Upper lobe of right lung (tissue), 1 donor: ENCODE results near the gene C2CD2. TPM values are rescaled to one million over a fixed set of nuclear protein-coding genes. Genes with fewer than 3 reads are reported as not detected.
"Not testable (repeated sequence)": the region's sequence is repeated elsewhere in the genome, so short reads cannot be mapped to it uniquely, and the experiment has no call there.

Experiments used
- ATAC-seq: fragments of 200-7000 bp; cut with Tn5 transposase; one replicate; pipeline ENCODE4 v1.9.1; 2020; ENCODE audit warnings: mild to moderate bottlenecking, moderate library complexity
- DNase-seq: peaks from one replicate; pipeline ENCODE4 v3.0.0-alpha.2; 2020
- H3K27ac ChIP-seq: fragments of 200-600 bp; one replicate; pipeline ENCODE4 v1.8.0; 2022
- H3K27me3 ChIP-seq: fragments of 200-600 bp; one replicate; pipeline ENCODE4 v1.8.0; 2022; ENCODE audit warnings: mild to moderate bottlenecking
- H3K36me3 ChIP-seq: fragments of 200-600 bp; one replicate; pipeline ENCODE4 v1.8.0; 2022
- H3K4me1 ChIP-seq: fragments of 200-600 bp; one replicate; pipeline ENCODE4 v1.8.0; 2022
- H3K4me3 ChIP-seq: fragments of 200-600 bp; one replicate; pipeline ENCODE4 v1.8.0; 2022; ENCODE audit warnings: mild to moderate bottlenecking
- H3K9me3 ChIP-seq: fragments of 200-600 bp; one replicate; pipeline ENCODE4 v1.8.0; 2022
- CTCF ChIP-seq: fragments of 200-600 bp; IDR thresholded peaks from one replicate; pipeline ENCODE4 v1.8.0; 2022; ENCODE audit warnings: antibody characterized with exemption
- intact Hi-C: fragments of 100-400 bp; cut with DNase I; formaldehyde crosslinking; loops from one replicate; pipeline ENCODE4 v1.11.0; 2022
- total RNA-seq: library from RNA; stranded (reverse); fragmentation: NEBNext Ultra II Directional; extraction: Animal tissue kit (Norgen Biotek cat#: 25700); gene quantifications from one replicate; pipeline ENCODE4 v1.2.1, GENCODE V29; 2021
- donor health status: DM: no; HTN: yes; CAD: no; lungs with severe emphysema.

The C2CD2 gene
- total RNA-seq, 1 donor from 2014 or later, result 26.4 TPM

GRCh38 chr21:41960386-41960785, 6.6 kb upstream of the C2CD2 start:
- ATAC-seq, result no peak
- peaks cover 16% of the 10 kb centered on the region for H3K4me1 ChIP-seq
- TF ChIP-seq CTCF, result no peak
- H3K27me3 ChIP-seq, result no peaks in the 10 kb centered on the region
- intact Hi-C loops, result no loop called here
- H3K27ac ChIP-seq, result no peak overlapping the region
- H3K36me3 ChIP-seq, result no peaks in the 10 kb centered on the region
- no peaks in the 10 kb centered on the region for H3K9me3 ChIP-seq
- no peak for DNase-seq
- H3K4me3 ChIP-seq, result no peak overlapping the region

DNA sequence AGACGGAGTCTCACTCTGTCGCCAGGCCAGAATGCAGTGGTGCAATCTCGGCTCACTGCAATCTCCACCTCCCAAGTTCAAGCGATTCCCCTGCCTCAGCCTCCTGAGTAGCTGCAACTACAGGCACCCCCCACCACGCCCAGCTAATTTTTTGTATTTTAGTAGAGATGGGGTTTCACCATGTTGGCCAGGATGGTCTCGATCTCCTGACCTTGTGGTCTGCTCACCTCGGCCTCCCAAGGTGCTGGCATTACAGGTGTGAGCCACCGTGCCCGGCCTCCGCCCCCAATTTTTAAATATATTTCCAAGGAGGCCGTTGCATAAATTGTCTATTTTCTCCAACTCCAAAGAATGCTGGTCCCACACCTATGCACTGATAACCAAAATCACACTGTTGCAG, 5.9 kb upstream of the C2CD2 start:
- DNase-seq, ATAC-seq, H3K27ac ChIP-seq, H3K4me3 ChIP-seq, H3K36me3 ChIP-seq, H3K27me3 ChIP-seq, H3K9me3 ChIP-seq, intact Hi-C loops: not testable (repeated sequence)
- H3K4me1 ChIP-seq, result peaks cover 16% of the 10 kb centered on the region

DNA sequence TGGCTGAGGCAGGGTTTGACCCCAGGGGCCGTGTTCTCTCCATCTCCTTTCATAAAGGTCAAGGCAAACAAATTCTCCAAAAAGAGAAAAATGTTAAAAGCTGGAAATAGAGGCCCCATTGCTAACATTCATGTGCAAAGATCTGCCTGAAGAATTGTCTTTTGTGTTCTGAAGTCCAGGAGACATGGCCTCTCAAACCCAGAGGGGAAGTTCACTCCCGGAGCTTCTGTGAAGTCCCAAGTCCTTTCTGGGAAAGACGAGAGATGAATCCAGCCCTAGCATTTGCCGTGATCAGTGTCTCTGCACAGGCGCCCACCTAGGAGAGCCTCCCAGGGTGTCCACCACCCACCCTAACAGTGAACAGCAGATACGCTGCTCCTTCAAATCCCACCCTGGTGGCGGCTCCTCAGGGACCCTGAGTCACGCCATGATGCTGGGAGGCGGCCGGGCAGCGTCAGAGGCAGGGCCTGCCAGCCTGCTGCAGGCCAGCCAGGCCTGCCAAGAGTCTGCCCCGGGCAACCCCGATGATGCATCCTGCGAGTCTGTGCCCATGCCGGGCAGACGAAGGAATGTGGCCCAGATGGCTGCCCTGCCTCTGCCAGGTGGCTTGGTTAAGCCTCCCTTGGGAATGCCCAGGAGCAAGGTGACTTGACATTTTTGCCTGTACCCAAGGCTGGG, 5.2 kb upstream of the C2CD2 start:
- H3K4me3 ChIP-seq, result no peak overlapping the region
- H3K27me3 ChIP-seq, result no peaks in the 10 kb centered on the region
- ATAC-seq (no peak), DNase-seq (no peak)
- peaks cover 20% of the 10 kb centered on the region for H3K4me1 ChIP-seq
- no peaks in the 10 kb centered on the region for H3K9me3 ChIP-seq
- H3K36me3 ChIP-seq, result no peaks in the 10 kb centered on the region
- no peak overlapping the region for H3K27ac ChIP-seq
- intact Hi-C loops, result no loop called here
- TF ChIP-seq CTCF, result no peak

GRCh38 chr21:41957991-41958766, 4.4 kb upstream of the C2CD2 start:
- peak; percentile 7 for ATAC-seq
- Histone ChIP-seq H3K4me1 (peaks cover 20% of the 10 kb centered on the region), H3K36me3 (no peaks in the 10 kb centered on the region), H3K27ac (no peak overlapping the region), H3K4me3 (no peak overlapping the region), H3K9me3 (no peaks in the 10 kb centered on the region), H3K27me3 (no peaks in the 10 kb centered on the region)
- intact Hi-C loops, result no loop called here
- DNase-seq, result no peak
- TF ChIP-seq CTCF, result peak; percentile 33

GRCh38 chr21:41956926-41957729, 3.3 kb upstream of the C2CD2 start:
- intact Hi-C loops, result no loop called here
- Histone ChIP-seq H3K27me3 (no peaks in the 10 kb centered on the region), H3K36me3 (no peaks in the 10 kb centered on the region), H3K4me3 (no peak overlapping the region), H3K27ac (no peak overlapping the region), H3K9me3 (no peaks in the 10 kb centered on the region), H3K4me1 (peaks cover 31% of the 10 kb centered on the region)
- no peak for ATAC-seq
- TF ChIP-seq CTCF, result no peak
- DNase-seq, result no peak

GRCh38 chr21:41955516-41955915, 1.7 kb upstream of the C2CD2 start:
- H3K27me3 ChIP-seq, result no peaks in the 10 kb centered on the region
- no peaks in the 10 kb centered on the region for H3K9me3 ChIP-seq
- ATAC-seq (no peak), DNase-seq (no peak)
- no peaks in the 10 kb centered on the region for H3K36me3 ChIP-seq
- no peak for TF ChIP-seq CTCF
- H3K4me1 ChIP-seq, result peaks cover 36% of the 10 kb centered on the region
- intact Hi-C loops, result no loop called here
- no peak overlapping the region for H3K4me3 ChIP-seq
- no peak overlapping the region for H3K27ac ChIP-seq
